ENCODE results near the gene CTNNA1. TPM values are rescaled to one million over a fixed set of nuclear protein-coding genes. Genes with fewer than 3 reads are reported as not detected.

CTNNA1 gene
- total and polyA plus RNA-seq, 2 of the 8 experiments (the other 6 are each of a cell fraction or from before 2014, with no cell fraction given), result 115 to 349 TPM

DNA sequence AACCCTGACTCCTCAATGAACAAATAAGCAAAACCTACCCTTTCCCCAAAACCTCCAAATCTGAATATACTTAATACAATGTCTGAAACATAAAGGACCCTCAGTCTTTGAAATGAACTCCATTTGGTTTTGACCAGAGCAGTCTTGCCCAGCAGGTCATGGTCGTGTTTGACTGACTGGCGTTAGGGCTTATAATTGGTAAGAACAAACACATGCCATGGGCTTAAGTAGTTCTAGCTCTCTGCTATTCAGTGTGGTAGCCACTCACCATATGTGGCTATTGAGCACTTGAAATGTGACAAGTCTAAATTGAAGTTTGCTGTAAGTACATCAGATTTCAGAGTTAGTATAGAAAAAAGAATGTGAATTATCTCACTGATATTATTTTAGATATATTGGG, 79.9 kb downstream of the CTNNA1 start:
- DNase-seq (ENCODE audit: low read depth in 1 of 2, low spot score in 2 of 2) (no peak), FAIRE-seq (peak; percentile 66)
- Histone ChIP-seq H4K20me1 (replicated peaks in 1 of 2; ENCODE audit: control insufficient read depth in 1 of 2, insufficient read depth in 2 of 2, low read length in 2 of 2) (no peaks in the 10 kb centered on the region), H3K27me3 (replicated peaks in 1 of 4; ENCODE audit: control insufficient read depth in 3 of 4, extremely low read depth in 1 of 4, insufficient read depth in 3 of 4, low read length in 3 of 4) (no peaks in the 10 kb centered on the region), H4K8ac (ENCODE audit: extremely low read depth, insufficient read depth, low read length) (no peak overlapping the region), H2BK20ac (ENCODE audit: low read length) (no peak overlapping the region; the same call in 1 of the 2 replicates), H3K4me2 (ENCODE audit: insufficient read depth in 1 of 2, low read depth in 2 of 2, low read length in 2 of 2) (peak overlapping the region; percentile 15 to 47; a peak in 3 of 4 replicates), H3K9ac (replicated peaks in 1 of 4; ENCODE audit: extremely low read depth in 1 of 4, low read depth in 3 of 4, low read length in 3 of 4) (no peak overlapping the region), H3K4me1 (replicated peaks in 1 of 4; ENCODE audit: control insufficient read depth in 3 of 4, insufficient read depth in 4 of 4, low read length in 3 of 4) (peaks cover 0 to 31% (median 16%) of the 10 kb centered on the region in 4 experiments; a peak in 6 of 7 replicates), H3K27ac (ENCODE audit: low read depth, low read length) (no peak overlapping the region), H3K56ac (replicated peaks; ENCODE audit: insufficient read length, low read depth, low read length) (no peak overlapping the region), H2BK5ac (ENCODE audit: low read depth, low read length) (peak overlapping the region; percentile 76; the same call in 1 of the 2 replicates), H4K5ac (ENCODE audit: insufficient read length, low read depth, low read length) (peak overlapping the region; percentile 67), H3K79me1 (ENCODE audit: low read depth, low read length) (peaks cover 7% of the 10 kb centered on the region; the same call in 1 of the 2 replicates), H3K23ac (ENCODE audit: insufficient read length) (no peak overlapping the region), H3K23me2 (ENCODE audit: low read depth, low read length) (no peaks in the 10 kb centered on the region; the same call in 1 of the 2 replicates), H3K79me2 (ENCODE audit: control insufficient read depth in 1 of 2, insufficient read depth in 2 of 2, low read length in 2 of 2) (peaks cover 0 to 53% of the 10 kb centered on the region in 2 experiments; a peak in 2 of 4 replicates), H3K4ac (replicated peaks; ENCODE audit: insufficient read length, low read depth, low read length) (no peak overlapping the region), H2AK5ac (ENCODE audit: low read depth, low read length) (0 out of 2 replicates have a peak overlapping the region, but pooled peaks have one; percentile 66), H2BK15ac (ENCODE audit: low read length) (no peak overlapping the region), H2BK120ac (replicated peaks; ENCODE audit: low read depth, low read length) (no peak overlapping the region), H3K4me3 (ENCODE audit: extremely low read depth in 1 of 4, insufficient read depth in 2 of 4, low read depth in 3 of 4, low read length in 4 of 4) (peak overlapping the region in 1 of 4 experiments; percentile 48; a peak in 1 of 8 replicates), H3K14ac (ENCODE audit: insufficient read length) (no peak overlapping the region), H2BK12ac (ENCODE audit: low read depth, low read length) (peak overlapping the region; percentile 55; the same call in 1 of the 2 replicates), H2AFZ (ENCODE audit: low read length) (no peak overlapping the region), H4K91ac (replicated peaks; ENCODE audit: insufficient read length, low read length) (peak overlapping the region; percentile 11), H3K36me3 (ENCODE audit: control insufficient read depth in 2 of 4, insufficient read depth in 4 of 4, low read length in 3 of 4) (peaks cover 0 to 14% (median 7%) of the 10 kb centered on the region in 4 experiments; a peak in 3 of 8 replicates), H3K9me3 (ENCODE audit: insufficient read depth in 2 of 2, low read depth in 1 of 2, low read length in 1 of 2) (no peaks in the 10 kb centered on the region), H3K18ac (ENCODE audit: extremely low read depth, low read length) (no peak overlapping the region)
- ChIA-PET CTCF (ENCODE audit: partially characterized antibody) (interaction anchor here (1.0 to 4.0 kb wide), 4 partner anchors 8 to 48 kb away, joined by 3 to 25 read pairs (median 4); no protein-coding TSS in a partner anchor), POLR2A (ENCODE audit: partially characterized antibody) (interaction anchor here (1.6 kb wide), 1 partner anchor 443 kb away, joined by 4 read pairs; no protein-coding TSS in a partner anchor)
- no peak for TF ChIP-seq BRCA1 (IDR thresholded peaks at IDR 0.05; ENCODE audit: low read depth, low read length)
- no peak for TF ChIP-seq KDM5A (IDR thresholded peaks at IDR 0.05; ENCODE audit: low read length)
- no peak for TF ChIP-seq SUZ12 (IDR thresholded peaks at IDR 0.05; ENCODE audit: low read length)
- TF ChIP-seq GTF2F1 (IDR thresholded peaks at IDR 0.05; ENCODE audit: borderline replicate concordance, low read depth, low read length), result no peak
- WGBS, 2 experiments (ENCODE audit: extremely low coverage in 1 of 2, insufficient coverage in 1 of 2, insufficient read length in 1 of 2, insufficient replicate concordance in 2 of 2, low coverage in 1 of 2, low lambda C conversion rate in 2 of 2, missing lambda C conversion rate in 1 of 2), result 7% methylated on average over 2 of the region's 2 CpGs; no CpG with 5 or more reads in 1 of the 2 experiments
